Skin of body (tissue), 2 donors: ENCODE results near the gene CCNC. TPM values are rescaled to one million over a fixed set of nuclear protein-coding genes. Genes with fewer than 3 reads are reported as not detected.

Experiments used
- DNase-seq: peaks from one replicate; lab custom pipeline; 2025; lab: John Stamatoyannopoulos, UW
- total RNA-seq: library from RNA; depleted of rRNA; stranded (reverse); fragments of >200 nt; gene quantifications from one replicate; pipeline ENCODE4 v1.2.3, GENCODE V29; 2014

The CCNC gene
- total RNA-seq, result 67.6 TPM

DNA sequence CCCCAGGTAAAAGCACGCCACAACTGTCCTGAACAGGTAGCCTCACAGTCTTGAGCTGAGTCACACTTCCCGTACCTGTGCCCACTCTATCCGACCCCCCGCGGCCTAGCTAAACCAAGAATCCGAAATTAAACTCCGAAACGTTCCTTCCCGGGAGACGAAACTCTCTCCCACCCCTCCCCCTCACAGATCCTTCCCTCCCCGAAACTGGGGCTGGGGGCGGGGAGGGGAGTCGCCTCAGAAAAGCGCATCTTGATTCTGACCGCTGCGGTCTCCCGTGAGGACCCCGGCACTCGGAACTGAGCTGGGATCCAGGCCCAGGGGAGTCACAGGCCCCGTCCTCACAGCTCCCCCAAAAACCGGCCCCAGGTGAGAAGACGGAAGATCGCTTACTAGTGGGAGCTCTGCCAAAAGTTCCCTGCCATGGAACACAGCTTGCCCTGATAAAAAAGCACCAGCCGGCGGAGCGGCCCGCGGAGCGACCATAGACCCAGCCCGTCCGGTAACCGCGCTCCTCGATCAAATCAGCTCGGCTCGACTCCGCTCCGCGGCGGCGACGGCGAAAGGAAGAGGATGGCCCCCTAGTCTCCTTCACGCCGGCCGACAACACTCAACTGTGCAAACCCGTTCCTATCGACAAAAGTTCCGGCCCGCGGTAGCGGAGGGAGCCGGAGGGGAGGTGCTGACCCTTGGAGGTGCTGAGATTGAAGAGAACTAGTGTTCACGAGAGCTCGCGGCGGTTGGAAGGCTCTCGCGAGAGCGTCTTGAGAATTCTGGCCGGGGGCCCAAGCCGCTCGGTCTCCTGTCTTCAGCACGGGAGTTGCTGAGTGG lies at the start of gene CCNC:
Gene CCNC, minus strand, starts transcription at position 558 of the 831 bp plus-strand sequence. Its CDS starts 133 bp downstream, at position 425.
- DNase-seq, result peak; percentile 93

DNA sequence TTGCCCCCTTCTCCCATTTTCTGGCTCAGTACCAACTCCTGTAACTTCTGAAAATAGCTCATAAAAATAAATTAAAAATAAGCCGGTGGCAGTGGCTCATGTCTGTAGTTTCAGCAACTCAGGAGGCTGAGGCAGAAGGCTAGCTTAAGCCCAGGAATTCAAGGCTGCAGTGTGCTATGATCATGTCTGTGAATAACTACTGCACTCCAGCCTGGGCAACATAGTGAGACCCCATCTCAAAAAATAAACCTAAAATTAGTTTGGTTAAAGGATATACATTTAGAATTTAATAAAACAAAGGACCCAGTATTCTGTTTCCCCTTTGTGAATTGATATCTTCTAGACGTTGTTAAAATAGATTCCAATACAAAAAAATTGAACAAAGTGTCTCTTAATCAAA lies 48.7 kb upstream of the CCNC start:
- no peak for DNase-seq

GRCh38 chr6:99614430-99615186 lies 46.1 kb upstream of the CCNC start:
- no peak for DNase-seq

GRCh38 chr6:99613705-99614429 lies 45.4 kb upstream of the CCNC start:
- no peak for DNase-seq

- peak; percentile 7 for DNase-seq
Measured at GRCh38 chr6:99613409-99613704, 44.9 kb upstream of the CCNC start.

DNA sequence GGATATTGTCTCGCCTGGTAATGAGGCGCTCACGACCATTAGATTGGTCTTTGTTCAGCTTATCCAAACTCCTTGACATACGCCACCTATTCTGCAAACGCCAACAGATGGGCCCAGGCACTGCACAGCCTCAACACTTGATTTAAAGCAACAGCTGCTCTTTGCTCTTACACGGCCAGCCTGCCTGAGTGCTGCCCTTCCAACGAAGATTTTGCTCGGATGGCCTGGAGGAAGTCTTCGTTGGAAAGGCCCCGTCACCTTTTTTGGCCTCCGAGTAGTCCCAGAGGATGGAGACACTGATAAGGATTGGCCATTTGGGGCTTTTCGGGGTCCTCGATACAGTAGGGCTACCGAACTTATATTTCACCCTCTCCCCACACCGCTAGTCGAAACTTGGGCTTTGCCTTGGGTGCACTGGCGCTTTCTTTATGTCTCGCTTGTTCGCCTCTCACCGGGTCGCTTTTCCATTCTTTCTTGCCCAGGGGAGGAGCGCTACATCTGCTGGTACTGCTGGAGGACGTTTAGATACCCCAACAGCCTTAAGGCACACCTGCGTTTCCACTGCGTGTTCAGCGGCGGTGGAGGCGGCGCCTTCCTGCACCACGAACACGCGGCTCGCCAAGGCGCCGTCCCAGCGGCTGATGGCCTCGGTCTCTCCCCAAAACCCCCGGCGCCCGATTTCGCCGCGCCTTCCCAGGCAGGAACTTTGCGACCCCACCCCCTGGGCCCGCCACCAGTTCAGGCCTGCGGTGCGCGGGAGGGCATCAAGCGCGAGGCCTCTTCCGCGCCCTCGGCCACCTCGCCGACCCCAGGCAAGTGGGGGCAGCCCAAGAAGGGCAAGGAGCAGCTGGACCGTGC lies 44.3 kb upstream of the CCNC start:
- DNase-seq, result no peak

DNA sequence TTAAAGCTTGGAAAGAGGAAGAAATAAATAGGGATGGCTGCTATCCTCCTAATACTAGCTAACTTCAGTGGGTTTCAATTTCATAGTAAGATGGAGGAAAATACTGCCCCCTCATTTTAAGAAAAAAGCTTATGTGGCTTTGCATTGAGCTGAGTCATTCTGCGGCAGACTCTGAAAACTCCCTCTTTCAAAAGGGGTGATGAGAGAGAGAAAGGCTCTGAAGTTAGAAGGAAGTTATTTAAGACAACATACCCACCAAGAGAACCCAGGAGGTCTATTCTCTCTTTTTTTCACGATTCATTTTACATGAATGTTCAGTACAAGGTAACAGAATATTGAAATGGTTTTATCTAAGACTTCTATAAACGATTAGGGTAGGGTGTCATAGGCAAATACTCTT lies 42.7 kb upstream of the CCNC start:
- no peak for DNase-seq

DNA sequence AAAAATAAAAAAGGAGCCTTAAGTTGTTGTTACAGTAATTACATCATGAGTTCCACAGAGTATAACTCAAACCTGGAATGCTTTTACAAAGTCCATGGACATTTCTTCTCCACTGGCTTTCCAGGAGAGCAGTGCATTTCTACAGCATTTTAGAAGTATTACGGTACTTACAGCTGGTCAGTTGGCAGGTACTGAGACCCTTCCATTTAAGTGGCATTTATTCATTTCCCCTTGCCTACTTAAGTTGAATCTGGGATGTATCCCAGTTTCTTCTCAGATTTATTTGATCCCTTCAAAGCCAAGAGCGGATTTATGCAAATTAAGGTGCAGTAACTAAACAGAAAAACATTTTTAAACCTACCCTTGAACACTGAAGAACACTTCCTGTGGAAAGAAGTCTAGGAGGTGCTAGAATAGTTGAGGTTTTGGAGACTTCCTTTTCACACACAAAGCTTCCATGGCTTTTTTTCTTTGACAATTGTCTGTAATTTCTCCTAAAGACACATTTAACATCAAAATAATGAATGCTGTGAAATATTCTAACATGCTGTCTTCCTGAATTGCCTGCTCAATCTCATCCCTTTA lies 41.5 kb upstream of the CCNC start:
- no peak for DNase-seq

DNA sequence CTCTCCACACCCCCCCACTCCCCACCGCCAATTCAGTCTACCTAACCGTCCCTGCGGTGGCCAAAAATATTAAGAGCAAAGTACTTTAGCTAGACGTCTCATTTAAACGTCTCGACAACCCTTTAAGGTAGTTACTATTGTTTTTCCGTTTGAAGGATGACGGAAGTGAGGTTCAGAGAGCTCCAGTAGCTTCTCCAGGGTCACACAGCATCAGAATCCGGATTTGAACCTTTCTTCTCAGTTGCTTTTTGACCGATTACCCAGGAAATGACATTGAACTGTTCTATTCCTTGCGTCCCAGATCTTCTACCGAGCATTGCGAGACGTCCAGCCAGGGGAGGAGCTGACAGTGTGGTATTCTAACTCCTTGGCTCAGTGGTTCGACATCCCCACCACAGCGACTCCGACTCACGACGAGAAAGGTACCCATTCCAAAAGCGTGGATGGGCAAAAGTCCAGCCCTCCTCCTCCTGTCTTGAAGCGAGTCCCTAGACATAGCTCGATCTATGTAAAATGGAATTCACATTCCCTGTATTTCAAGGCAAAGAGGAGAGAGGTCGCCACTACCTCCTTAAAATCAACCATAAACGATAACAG lies 40.5 kb upstream of the CCNC start:
- DNase-seq, result no peak

- DNase-seq, result no peak
Measured at GRCh38 chr6:99608059-99608885, 39.8 kb upstream of the CCNC start.

GRCh38 chr6:99607416-99608036 lies 39.1 kb upstream of the CCNC start:
- no peak for DNase-seq

DNA sequence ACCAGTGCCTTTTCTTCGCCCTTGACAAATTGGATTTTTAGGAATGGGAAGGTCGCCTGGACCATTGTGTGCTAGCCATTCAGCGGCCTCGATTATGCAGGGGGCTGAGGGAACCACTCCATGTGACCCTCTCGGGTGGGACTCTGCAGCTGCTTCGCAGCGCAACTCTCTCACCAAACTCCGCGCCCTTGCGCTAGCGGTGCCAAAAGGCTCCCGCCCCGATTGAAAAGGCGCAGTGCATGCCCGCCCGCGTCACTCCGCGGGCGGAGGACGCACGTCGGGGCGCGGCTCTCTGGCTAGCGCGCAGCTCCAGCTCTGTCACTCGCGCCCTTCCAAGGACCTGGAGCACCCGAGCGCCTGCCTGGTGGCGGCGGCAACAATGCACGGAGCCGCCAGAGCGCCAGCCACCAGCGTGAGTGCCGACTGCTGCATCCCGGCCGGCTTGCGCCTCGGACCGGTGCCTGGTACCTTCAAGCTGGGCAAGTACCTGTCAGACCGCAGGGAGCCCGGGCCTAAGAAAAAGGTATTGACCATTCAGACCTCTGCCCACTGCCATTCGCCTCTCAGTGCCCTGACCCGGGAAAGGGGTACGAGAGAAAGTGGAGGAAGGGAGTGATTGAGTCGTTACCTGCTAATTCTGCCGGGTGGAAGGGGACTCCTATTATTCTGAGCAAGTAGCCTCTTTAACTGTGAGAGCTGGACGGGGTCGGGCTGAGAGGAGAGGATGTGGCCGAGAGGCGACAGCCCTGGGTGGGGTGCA lies 38.4 kb upstream of the CCNC start, which contains the start of gene PRDM13:
Gene PRDM13, plus strand, starts transcription at position 178 of the 760 bp plus-strand sequence. Its CDS starts 202 bp downstream, at position 380.
- no peak for DNase-seq

DNA sequence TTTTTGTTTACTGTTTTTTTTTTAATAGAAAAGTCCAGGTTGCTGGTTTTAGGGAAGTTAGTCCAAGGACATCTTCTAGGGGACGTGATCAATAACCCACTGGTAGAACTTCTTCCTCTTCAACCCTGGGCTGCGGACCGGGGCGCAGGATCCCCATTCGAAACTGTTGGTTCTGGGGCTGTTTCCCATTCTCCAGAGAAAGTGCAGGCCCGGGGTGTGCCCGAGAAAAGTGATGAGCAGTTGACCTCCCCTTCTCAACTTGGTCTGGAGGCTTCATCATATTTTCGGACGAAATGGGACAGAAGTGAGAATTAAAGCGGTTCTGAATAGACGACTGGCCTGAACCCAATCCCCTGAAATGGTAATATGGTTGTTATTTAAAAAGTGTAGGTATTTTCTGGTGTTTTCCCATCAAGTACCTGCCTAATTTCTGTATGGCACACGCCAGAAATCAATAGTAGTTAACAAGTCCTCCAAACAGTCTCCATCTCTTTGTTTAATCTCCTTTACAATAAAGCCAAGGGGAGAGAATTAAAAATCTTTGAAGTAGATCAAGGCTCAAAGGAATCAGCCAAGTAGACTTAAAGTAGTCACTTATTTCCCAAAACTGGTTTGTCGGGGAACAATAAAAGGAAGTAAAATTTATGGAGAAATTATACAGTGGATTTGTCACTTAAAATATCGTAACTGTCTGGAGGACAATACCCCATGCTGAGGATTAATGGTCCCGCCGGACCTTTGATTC lies 37.6 kb upstream of the CCNC start:
- DNase-seq, result no peak

- DNase-seq, result no peak
Measured at GRCh38 chr6:99605074-99605734, 36.7 kb upstream of the CCNC start.

DNA sequence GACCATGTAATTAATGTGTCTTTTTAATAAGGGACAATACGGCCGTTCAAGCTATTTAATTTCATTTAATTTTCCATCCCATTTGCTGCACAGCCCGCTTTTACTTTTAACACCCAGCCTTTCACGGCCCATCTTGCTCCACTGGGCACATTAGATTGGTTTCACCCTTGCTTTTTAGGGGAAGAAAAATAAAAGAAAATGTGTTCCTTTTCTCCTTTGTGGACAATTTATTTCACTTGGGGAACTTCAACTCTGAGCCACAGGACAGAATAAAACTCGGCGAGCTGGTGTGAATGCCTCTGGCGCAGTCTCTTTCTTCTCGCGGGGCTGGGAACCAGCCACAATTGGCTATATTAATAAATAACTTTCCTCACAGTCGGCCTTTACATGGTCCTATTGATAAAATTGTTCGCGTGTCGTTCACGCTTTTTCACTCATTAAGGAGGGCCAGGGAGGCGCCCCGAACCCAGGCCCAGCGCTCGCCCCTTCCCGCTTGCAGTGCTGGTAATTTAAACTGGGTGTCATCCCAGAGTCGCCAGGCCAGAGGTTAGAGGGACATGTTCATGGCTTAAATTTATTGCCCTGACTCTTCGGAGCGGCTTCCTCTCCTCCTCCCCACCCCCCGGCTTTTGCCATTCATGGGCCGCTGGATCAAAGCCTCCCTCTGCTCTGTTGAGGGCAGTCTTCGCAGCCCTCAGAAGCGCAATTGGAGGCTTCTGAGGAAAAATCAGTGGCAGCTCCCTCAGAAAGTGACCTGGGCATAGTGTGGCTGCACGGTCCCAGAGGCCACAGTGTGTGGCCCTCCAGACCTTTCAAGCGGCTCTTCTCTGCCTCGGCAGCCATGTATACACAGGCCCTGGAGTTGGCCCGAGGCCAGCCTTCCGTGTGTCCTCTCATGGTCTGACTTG lies 36.0 kb upstream of the CCNC start:
- no peak for DNase-seq
